ENCODE data around the gene TNKS1BP1.
A peak's percentile ranks its signal among the peaks of the same experiment; 100 is the strongest.

TNKS1BP1 gene

GRCh38 chr11:57262157-57262556 is 62.6 kb downstream of the TNKS1BP1 start:
- no peak overlapping the region for H3K23ac ChIP-seq (ENCODE audit: low read depth, low read length, poor library complexity)
- H2BK120ac ChIP-seq (ENCODE audit: low read depth, low read length), result no peak overlapping the region
- no peak overlapping the region for H3K4ac ChIP-seq (ENCODE audit: low read length)
- no peak overlapping the region for H3K18ac ChIP-seq (ENCODE audit: low read length)
- WGBS, 2 donors (ENCODE audit: extremely low coverage in 2 of 2, insufficient read length in 2 of 2, insufficient replicate concordance in 1 of 2), result no CpG with 5 or more reads among the region's 4 CpGs
- H3K36me3 ChIP-seq (replicated peaks in 1 of 2; ENCODE audit: control insufficient read depth in 2 of 2, insufficient read depth in 2 of 2, low read length in 2 of 2), result no peaks in the 10 kb centered on the region
- no peak overlapping the region for H2BK12ac ChIP-seq (ENCODE audit: low read length)
- no peak overlapping the region for H3K4me3 ChIP-seq (ENCODE audit: low read length in 2 of 2)
- no peak overlapping the region for H3K4me2 ChIP-seq (ENCODE audit: insufficient read depth, low read length, poor library complexity, severe bottlenecking)
- H2BK5ac ChIP-seq (ENCODE audit: low read length), result no peak overlapping the region
- H4K91ac ChIP-seq (ENCODE audit: low read depth, low read length, poor library complexity), result no peak overlapping the region
- no peak overlapping the region for H4K8ac ChIP-seq (ENCODE audit: low read depth, low read length)
- no peak overlapping the region for H3K27ac ChIP-seq (replicated peaks; ENCODE audit: low read length)
- no peaks in the 10 kb centered on the region for H3K9me3 ChIP-seq (replicated peaks in 1 of 2; ENCODE audit: control insufficient read depth in 2 of 2, insufficient read depth in 1 of 2, low read depth in 1 of 2, low read length in 2 of 2)
- no peak overlapping the region for H2AFZ ChIP-seq (ENCODE audit: low read length)
- no peak for DNase-seq (ENCODE audit: low spot score)
- H2AK5ac ChIP-seq (ENCODE audit: low read depth, low read length), result no peak overlapping the region
- no peak overlapping the region for H3K14ac ChIP-seq (ENCODE audit: low read length)
- no peaks in the 10 kb centered on the region for H3K79me1 ChIP-seq (ENCODE audit: low read depth, low read length)
- H2BK15ac ChIP-seq (ENCODE audit: low read length), result no peak overlapping the region
- no peak overlapping the region for H3K9ac ChIP-seq (ENCODE audit: low read depth, low read length, poor library complexity)
- no peaks in the 10 kb centered on the region for H3K4me1 ChIP-seq (ENCODE audit: control insufficient read depth in 2 of 2, insufficient read depth in 1 of 2, low read depth in 1 of 2, low read length in 2 of 2)
- H3K27me3 ChIP-seq (ENCODE audit: control insufficient read depth in 3 of 3, insufficient read depth in 3 of 3, low read depth in 1 of 3, low read length in 3 of 3), result no peaks in the 10 kb centered on the region

DNA sequence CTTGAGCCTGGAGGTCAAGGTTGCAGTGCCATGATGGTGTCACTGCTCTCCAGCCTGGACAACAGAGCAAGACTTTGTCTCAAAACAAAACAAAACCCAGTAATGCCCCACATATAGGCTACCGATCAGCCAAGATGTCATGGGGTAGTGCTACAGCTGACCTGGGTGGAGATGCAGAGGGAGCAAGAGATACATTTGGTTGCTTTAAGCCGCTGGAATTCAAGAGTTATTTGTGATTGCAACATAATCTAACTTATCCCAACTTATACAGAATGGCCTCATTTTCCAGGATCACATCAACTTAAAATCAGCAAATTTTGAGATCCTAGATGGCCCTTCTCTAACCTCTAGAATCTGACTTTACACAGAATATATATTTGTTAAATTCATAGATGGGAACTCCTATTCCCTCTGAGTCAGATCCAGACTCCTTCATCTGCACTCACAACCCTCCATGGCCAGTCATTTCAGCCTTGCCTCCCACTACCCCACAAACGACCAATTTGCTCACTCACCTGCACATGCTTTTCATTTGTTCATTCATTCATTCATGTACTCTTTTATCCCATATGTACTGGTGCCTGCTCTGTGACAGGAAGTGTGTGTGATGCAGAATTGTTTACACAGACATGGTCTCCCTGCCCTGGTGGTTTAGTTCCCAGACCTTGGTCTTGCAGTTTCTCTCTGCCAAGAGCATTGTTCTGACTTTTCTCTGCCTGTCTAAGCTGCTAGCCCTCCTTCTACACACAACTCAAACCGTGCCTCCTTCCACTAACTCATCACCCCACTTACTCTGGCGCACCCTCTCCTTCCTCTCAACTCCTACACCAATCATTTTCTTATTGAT is 63.6 kb downstream of the TNKS1BP1 start:
- no peak overlapping the region for H3K14ac ChIP-seq (ENCODE audit: low read length)
- H3K9ac ChIP-seq (ENCODE audit: low read depth, low read length, poor library complexity), result no peak overlapping the region
- H2BK15ac ChIP-seq (ENCODE audit: low read length), result no peak overlapping the region
- H2AK5ac ChIP-seq (ENCODE audit: low read depth, low read length), result peak overlapping the region; percentile 14
- no peak overlapping the region for H3K18ac ChIP-seq (ENCODE audit: low read length)
- no peak overlapping the region for H3K23ac ChIP-seq (ENCODE audit: low read depth, low read length, poor library complexity)
- no peaks in the 10 kb centered on the region for H3K36me3 ChIP-seq (replicated peaks in 1 of 2; ENCODE audit: control insufficient read depth in 2 of 2, insufficient read depth in 2 of 2, low read length in 2 of 2)
- no peak overlapping the region for H2BK12ac ChIP-seq (ENCODE audit: low read length)
- H4K8ac ChIP-seq (ENCODE audit: low read depth, low read length), result no peak overlapping the region
- H4K91ac ChIP-seq (ENCODE audit: low read depth, low read length, poor library complexity), result no peak overlapping the region
- H3K27me3 ChIP-seq (ENCODE audit: control insufficient read depth in 3 of 3, insufficient read depth in 3 of 3, low read depth in 1 of 3, low read length in 3 of 3), result no peaks in the 10 kb centered on the region
- H3K9me3 ChIP-seq (replicated peaks in 1 of 2; ENCODE audit: control insufficient read depth in 2 of 2, insufficient read depth in 1 of 2, low read depth in 1 of 2, low read length in 2 of 2), result peaks cover 0 to 6% of the 10 kb centered on the region in 2 donors
- H2BK120ac ChIP-seq (ENCODE audit: low read depth, low read length), result no peak overlapping the region
- no peak overlapping the region for H2AFZ ChIP-seq (ENCODE audit: low read length)
- H2BK5ac ChIP-seq (ENCODE audit: low read length), result no peak overlapping the region
- no peak overlapping the region for H3K4ac ChIP-seq (ENCODE audit: low read length)
- WGBS, 2 donors (ENCODE audit: extremely low coverage in 2 of 2, insufficient read length in 2 of 2, insufficient replicate concordance in 1 of 2), result 100% methylated on average over 1 of the region's 5 CpGs
- DNase-seq (ENCODE audit: low spot score), result no peak
- no peaks in the 10 kb centered on the region for H3K79me1 ChIP-seq (ENCODE audit: low read depth, low read length)
- no peak overlapping the region for H3K4me3 ChIP-seq (ENCODE audit: low read length in 2 of 2)
- H3K4me1 ChIP-seq (ENCODE audit: control insufficient read depth in 2 of 2, insufficient read depth in 1 of 2, low read depth in 1 of 2, low read length in 2 of 2), result no peaks in the 10 kb centered on the region
- H3K27ac ChIP-seq (replicated peaks; ENCODE audit: low read length), result no peak overlapping the region
- H3K4me2 ChIP-seq (ENCODE audit: insufficient read depth, low read length, poor library complexity, severe bottlenecking), result no peak overlapping the region

- Histone ChIP-seq H4K8ac (ENCODE audit: low read depth, low read length) (no peak overlapping the region), H3K4ac (ENCODE audit: low read length) (no peak overlapping the region), H3K36me3 (replicated peaks in 1 of 2; ENCODE audit: control insufficient read depth in 2 of 2, insufficient read depth in 2 of 2, low read length in 2 of 2) (no peaks in the 10 kb centered on the region), H3K4me2 (ENCODE audit: insufficient read depth, low read length, poor library complexity, severe bottlenecking) (no peak overlapping the region), H3K79me1 (ENCODE audit: low read depth, low read length) (no peaks in the 10 kb centered on the region), H2AFZ (ENCODE audit: low read length) (no peak overlapping the region), H4K91ac (ENCODE audit: low read depth, low read length, poor library complexity) (no peak overlapping the region), H3K4me1 (ENCODE audit: control insufficient read depth in 2 of 2, insufficient read depth in 1 of 2, low read depth in 1 of 2, low read length in 2 of 2) (peaks cover 0 to 10% of the 10 kb centered on the region in 2 donors), H3K27me3 (ENCODE audit: control insufficient read depth in 3 of 3, insufficient read depth in 3 of 3, low read depth in 1 of 3, low read length in 3 of 3) (no peaks in the 10 kb centered on the region), H2BK120ac (ENCODE audit: low read depth, low read length) (no peak overlapping the region), H2AK5ac (ENCODE audit: low read depth, low read length) (no peak overlapping the region), H3K27ac (replicated peaks; ENCODE audit: low read length) (no peak overlapping the region), H2BK5ac (ENCODE audit: low read length) (no peak overlapping the region), H3K9ac (ENCODE audit: low read depth, low read length, poor library complexity) (no peak overlapping the region), H3K9me3 (replicated peaks in 1 of 2; ENCODE audit: control insufficient read depth in 2 of 2, insufficient read depth in 1 of 2, low read depth in 1 of 2, low read length in 2 of 2) (peaks cover 0 to 6% of the 10 kb centered on the region in 2 donors), H3K23ac (ENCODE audit: low read depth, low read length, poor library complexity) (no peak overlapping the region), H3K14ac (ENCODE audit: low read length) (no peak overlapping the region), H3K18ac (ENCODE audit: low read length) (no peak overlapping the region), H2BK12ac (ENCODE audit: low read length) (no peak overlapping the region), H2BK15ac (ENCODE audit: low read length) (no peak overlapping the region), H3K4me3 (ENCODE audit: low read length in 2 of 2) (no peak overlapping the region)
- DNase-seq (ENCODE audit: low spot score), result no peak
These were observed 68.6 kb downstream of the TNKS1BP1 start for GRCh38 chr11:57256119-57256518.

DNA sequence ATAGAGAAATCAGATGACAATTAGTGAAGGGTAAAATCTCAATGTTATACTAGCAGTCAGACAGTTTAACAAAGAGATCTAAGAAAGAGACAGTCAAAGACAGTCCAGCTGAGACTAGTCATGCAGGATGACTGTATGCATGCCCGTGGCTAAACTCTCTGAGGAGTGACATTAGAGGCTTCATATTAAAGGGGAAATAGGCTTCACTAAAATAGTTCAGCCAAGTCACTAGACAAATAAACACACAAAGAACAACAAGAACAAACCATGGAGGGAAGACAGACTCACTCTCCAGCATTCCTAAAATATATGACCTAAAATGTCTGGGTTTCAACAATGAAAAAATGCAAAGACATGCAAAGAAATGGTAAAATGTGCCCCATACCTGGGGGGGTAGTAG is 69.1 kb downstream of the TNKS1BP1 start:
- Histone ChIP-seq H2BK12ac (ENCODE audit: low read length) (no peak overlapping the region), H3K27me3 (ENCODE audit: control insufficient read depth in 3 of 3, insufficient read depth in 3 of 3, low read depth in 1 of 3, low read length in 3 of 3) (no peaks in the 10 kb centered on the region), H2BK120ac (ENCODE audit: low read depth, low read length) (no peak overlapping the region), H3K18ac (ENCODE audit: low read length) (no peak overlapping the region), H2BK5ac (ENCODE audit: low read length) (no peak overlapping the region), H3K14ac (ENCODE audit: low read length) (no peak overlapping the region), H2BK15ac (ENCODE audit: low read length) (no peak overlapping the region), H4K8ac (ENCODE audit: low read depth, low read length) (no peak overlapping the region), H3K4ac (ENCODE audit: low read length) (no peak overlapping the region), H2AFZ (ENCODE audit: low read length) (no peak overlapping the region), H3K4me2 (ENCODE audit: insufficient read depth, low read length, poor library complexity, severe bottlenecking) (no peak overlapping the region), H3K23ac (ENCODE audit: low read depth, low read length, poor library complexity) (no peak overlapping the region), H3K4me3 (ENCODE audit: low read length in 2 of 2) (no peak overlapping the region), H4K91ac (ENCODE audit: low read depth, low read length, poor library complexity) (no peak overlapping the region), H3K27ac (replicated peaks; ENCODE audit: low read length) (no peak overlapping the region), H3K9ac (ENCODE audit: low read depth, low read length, poor library complexity) (no peak overlapping the region), H2AK5ac (ENCODE audit: low read depth, low read length) (no peak overlapping the region), H3K9me3 (replicated peaks in 1 of 2; ENCODE audit: control insufficient read depth in 2 of 2, insufficient read depth in 1 of 2, low read depth in 1 of 2, low read length in 2 of 2) (peaks cover 0 to 6% of the 10 kb centered on the region in 2 donors), H3K36me3 (replicated peaks in 1 of 2; ENCODE audit: control insufficient read depth in 2 of 2, insufficient read depth in 2 of 2, low read length in 2 of 2) (no peaks in the 10 kb centered on the region), H3K79me1 (ENCODE audit: low read depth, low read length) (no peaks in the 10 kb centered on the region), H3K4me1 (ENCODE audit: control insufficient read depth in 2 of 2, insufficient read depth in 1 of 2, low read depth in 1 of 2, low read length in 2 of 2) (peaks cover 0 to 10% of the 10 kb centered on the region in 2 donors)
- no peak for DNase-seq (ENCODE audit: low spot score)
- WGBS, 2 donors (ENCODE audit: extremely low coverage in 2 of 2, insufficient read length in 2 of 2, insufficient replicate concordance in 1 of 2), result no CpG with 5 or more reads among the region's 1 CpG
